Activated gamma-delta T cell treated with Interleukin-2 at 50 U/mL for 16 hours (primary cell): ENCODE measurements around the gene PTCD1.
A peak's percentile ranks its signal among the peaks of the same experiment; 100 is the strongest.
"Not testable (repeated sequence)": the region's sequence is repeated elsewhere in the genome, so short reads cannot be mapped to it uniquely, and the experiment has no call there.

Experiments
- DNase-seq: peaks from one replicate; pipeline ENCODE4 v3.0.0-alpha.2; 2020

The PTCD1 gene

DNA sequence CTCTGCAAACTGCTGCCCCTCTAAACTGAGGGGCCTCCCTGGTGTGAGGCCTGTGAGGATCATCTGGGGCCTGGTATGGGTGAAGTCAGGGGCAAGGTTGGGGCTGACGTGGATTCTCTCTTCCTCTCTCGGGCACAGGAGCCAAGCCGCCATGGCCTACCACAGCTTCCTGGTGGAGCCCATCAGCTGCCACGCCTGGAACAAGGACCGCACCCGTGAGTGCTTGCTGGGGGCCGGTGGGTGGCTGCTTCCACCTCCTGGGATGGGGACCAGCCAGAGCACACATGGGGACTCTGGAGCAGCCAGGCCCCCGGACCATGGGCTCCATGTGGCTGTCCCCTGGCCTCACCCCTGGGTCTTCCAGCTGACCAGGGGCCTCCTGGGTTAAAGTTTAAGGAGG is 53.0 kb downstream of the PTCD1 start:
- DNase-seq = no peak

DNA sequence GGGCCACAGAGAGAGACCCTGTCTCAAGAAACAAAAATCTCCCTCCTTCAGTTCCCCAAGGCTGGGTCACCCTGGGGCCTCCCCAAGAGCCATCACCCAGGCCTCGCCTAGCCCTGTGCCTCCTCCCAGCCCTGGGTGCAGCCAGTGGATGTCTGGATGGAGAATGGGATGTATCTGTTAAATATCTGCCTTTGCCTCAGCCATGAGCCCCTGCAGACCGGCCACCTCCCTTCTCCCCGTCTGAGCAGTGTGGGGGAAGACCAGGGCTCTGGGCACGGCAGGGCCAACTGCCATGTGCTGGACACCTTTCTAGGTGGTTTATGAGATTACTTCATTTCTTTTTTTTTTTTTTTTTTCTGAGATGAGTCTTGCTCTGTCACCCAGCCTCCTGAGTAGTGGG is 54.1 kb downstream of the PTCD1 start:
- DNase-seq = no peak

DNA sequence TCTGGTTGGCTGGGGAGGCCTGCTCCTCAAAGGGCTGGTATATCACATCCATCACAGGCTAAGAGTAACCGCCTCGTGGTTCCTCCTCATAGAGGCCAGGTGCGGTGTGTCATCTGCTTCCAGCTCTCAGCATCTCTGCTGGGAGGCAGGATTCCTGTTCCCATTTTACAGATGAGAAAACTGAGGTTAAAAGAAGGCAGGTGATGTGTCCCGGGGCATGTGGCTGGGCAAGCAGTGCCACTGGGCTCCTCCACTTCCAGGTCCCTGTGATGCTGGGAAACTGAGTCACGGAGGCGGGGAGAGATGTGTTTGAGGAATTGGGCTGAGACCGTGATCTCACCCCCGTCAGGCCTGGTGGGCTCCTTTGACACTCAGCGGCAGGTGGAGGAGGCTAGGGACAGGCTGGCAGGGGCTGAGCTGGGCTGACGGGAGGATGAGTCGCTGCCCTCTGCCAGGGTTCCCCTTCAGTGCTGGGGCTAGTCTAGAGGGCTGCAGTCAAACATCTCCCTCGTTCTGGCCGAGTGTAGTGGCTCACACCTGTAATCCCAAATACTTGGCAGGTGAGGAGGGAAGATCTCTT is 54.7 kb downstream of the PTCD1 start:
- no peak for DNase-seq

DNA sequence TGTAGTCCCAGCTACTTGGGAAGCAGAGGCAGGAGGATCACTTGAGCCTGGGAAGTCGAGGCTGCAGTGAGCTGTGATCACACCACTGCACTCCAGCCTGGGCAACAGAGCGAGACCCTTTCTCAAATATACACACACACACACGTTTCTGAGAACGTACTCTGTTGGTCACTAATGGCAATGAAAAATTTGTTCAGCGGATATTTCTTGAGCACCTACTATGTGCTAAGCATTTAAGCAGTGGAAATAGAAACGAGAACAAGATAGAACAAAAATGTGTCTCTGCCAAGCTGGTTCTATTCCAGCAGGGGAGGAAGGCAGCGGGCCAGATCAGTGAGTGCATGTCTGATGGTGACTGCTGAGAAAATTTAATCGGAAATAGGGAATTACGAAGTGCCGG is 55.4 kb downstream of the PTCD1 start:
- no peak for DNase-seq

DNA sequence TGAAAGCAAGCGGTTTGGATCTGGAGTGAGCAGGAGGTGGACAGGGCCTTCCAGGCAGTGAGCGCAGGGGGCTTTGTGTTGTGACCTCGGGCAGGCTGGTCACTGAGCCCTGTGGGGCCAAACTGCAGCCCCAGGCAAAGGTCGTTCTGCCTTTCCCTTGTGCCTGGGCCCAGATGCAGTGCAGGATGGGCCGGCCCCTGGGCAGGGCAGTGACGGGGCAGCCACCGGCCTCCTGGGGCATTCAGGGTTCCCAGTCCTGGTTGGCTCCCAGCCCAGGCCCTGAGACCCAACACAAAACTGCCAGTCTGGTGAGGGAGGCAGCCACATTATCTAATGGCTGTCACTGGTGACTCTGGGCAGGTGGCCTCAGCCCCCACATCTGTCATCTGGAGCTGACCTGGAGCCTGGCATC is 56.9 kb downstream of the PTCD1 start:
- DNase-seq = no peak

DNA sequence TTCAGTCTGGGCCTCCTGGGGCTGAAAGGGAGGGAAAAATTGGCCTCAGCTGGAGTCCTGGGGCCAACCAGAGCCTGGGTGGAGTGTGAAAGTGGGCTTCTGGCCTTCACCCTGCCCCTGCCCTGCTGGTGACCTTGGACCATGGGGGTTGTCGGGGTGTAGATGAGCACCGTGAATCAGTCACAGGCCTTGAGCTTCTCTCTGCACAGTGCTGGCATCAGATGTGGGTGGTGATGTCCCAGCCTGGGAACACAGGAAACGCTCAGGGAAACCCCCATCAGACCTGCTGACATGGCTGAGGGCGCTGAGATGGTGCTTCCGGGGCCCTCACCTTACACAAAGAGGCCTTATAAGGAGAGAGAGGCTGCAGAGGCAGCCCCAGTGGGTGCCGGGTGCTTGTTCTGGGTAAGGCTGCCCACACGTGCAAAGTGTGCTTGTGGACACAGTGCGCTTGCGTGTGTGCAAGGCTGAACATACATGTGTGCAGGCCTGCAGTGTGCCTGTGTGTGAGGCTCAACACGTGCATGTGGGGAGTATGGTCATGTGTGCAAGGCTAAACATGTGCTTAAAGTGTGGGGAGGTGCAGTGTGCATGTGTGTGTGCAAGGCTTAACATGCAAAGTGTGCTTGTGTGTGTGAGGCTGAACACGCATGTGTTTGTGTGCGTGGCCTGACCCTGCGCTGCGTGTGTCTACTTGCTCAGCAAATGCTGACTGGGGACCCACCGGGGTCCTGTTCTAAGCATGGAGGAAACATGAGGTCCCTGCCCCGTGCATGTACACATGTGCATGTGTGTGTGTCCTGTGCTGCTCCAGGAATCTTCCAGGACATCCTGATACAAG is 57.6 kb downstream of the PTCD1 start:
- peak; percentile 88 for DNase-seq

DNA sequence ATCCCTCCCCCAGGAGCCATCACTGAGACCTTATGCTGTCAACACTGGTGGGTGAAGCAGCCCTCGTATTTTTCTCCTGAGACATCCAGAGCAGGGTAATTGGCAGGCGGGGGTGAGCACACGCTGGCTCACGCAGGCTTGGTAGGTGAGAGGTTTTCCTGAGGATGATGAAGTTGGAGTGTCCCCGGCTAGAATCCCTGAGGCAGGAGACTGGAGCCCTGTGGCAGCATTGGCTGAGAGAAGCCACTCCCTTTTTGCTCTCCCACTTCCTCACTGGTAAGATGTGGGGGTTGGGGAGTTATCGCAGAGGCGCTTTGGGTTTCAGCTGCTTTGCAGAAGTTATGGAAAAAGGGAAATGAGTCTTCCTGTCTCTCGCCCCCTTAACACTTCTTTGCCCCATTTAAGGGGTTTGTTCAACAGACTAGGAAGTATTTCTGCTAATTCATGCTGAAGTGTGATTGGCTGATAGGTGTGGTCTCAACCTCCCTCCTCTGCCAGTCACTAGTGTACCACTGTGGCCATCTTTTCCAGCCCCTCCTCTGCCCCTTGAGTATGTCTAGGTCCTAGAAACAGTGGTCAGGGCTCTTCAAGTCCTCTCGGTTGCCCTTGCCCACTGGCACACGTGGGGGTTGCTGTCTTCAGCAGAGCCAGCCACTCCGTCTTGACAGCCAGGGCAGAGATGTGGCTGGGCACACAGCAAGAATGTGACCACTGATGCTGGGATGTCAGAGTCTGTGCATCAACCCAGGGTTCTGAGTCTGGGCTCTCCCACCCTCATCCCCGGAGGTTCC is 58.4 kb downstream of the PTCD1 start:
- no peak for DNase-seq

DNA sequence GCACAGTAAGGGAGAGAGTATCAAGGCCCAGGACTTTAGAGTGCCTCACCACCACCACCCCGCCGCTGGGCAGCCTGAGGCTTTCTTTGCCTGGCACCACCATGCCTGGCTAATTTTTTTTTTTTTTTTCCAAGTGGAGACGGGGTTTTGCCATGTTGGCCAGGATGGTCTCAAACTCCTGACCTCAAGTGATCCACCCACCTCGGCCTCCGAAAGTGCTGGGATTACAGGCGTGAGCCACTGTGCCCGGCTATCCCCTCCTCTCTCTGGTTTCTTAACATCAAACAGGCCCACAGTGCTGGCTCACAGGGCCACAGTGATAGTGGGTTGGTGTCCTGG is 58.9 kb downstream of the PTCD1 start:
- DNase-seq = not testable (repeated sequence)

DNA sequence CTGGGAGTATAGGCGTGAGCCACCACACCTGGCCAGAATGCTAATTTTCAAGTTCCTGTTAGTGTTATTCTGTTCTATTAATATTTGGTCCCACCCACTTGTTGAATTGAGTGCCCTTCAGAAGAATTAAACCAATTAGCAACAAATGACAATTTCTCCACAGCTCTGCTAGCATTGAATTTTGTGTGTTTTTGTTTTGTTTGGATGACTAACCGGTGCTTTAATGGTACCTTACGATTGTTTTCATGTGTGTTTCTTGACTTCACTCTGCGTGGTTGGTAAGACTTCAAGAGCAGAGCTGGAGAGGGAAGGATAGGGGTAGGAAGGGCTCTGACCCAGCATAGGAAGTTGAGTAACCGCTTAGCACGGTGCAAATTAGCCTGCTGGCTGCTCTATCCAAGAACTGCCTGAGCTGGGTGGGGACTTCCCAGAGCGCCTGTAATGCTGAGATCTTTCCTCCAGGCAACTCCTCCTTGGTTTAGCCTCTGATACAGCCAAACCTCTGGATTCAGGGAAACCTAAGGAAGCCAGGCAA is 59.5 kb downstream of the PTCD1 start:
- peak; percentile 32 for DNase-seq

DNA sequence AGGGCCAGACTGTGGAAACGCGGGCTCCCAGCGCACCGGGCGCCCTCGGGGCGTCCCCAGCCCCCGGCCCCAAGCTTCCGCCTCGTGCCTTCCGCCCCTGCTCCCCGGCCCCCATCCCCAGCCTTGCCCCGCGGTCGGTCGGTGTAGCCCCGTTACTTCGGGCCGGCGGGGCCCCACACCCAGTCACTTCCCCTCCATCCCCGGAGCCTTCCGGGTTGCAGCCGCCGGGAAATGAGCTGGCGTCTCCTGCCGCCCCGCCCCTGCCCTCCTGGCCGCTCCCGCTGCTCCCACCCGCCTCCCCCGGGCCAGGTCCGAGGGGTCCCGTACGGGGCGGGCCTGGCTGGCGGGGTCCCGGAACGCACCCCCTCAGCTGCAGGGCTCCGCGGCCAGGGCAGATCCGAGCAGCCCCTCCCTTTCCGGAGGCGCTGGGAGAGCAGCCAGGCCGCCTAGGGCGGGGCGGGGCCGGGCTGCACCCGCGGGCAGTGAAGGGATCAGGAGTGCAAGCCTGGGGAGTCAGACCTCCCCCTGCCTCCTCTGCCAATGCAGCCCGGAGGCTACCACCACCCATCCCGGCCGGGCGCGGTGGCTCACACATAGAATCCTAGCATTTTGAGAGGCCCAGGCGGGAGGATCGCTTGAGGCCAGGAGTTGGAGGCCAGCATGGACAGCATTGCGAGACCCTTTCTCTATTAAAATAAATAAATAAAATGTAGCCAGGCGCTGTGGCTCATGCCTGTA is 63.4 kb downstream of the PTCD1 start:
- peak; percentile 56 for DNase-seq

DNA sequence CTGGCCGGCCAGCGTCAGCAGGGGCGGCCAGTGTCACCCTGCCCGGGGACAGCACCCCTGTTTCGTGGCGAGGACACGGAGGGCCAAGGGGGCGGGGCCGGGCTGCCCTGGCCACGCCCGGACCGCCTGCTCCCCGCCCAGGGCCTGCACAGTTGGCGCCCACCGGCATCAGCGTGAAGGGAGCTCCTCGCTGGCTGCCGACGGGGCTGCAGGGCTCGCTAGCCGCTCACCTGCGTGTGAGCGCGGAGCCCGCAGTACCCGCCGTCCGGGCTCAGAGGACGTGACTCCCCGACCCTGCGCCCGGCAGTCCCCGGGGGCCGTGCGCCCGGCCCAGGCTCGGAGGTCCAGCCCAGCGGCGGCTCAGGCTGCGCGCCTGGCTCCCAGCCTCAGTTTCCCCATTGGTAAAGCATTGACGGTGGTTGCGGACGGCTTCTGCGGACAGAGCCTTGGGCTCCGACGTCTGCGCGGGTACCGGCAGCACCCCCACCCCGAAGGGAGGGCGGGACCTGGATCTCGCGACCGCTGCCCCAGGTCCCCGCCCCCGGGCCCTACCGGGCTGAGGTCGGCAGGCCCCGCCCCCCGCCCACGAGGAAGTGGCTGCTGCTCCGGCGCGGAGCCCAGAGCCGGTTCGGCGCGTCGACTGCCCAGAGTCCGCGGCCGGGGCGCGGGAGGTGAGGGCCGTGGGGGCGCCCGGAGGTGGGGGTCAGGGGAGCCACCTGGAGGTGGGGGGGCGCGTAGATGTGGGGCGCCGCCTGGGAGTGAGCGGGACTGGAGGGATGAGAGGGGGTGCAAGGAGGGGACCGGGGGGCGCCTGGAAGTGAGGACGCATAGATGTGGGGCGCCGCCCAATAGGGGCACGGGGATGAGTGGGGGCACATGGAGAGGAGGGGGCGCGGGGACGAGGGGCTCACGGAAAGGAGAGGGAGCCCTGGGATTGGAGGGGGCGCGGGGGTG is 64.2 kb downstream of the PTCD1 start, which contains the start of gene ARPC1B:
Gene ARPC1B, plus strand, starts transcription at position 620 of the 954 bp plus-strand sequence. CDS start 10,985 bp downstream, outside the sequence.
- peak; percentile 81 for DNase-seq

DNA sequence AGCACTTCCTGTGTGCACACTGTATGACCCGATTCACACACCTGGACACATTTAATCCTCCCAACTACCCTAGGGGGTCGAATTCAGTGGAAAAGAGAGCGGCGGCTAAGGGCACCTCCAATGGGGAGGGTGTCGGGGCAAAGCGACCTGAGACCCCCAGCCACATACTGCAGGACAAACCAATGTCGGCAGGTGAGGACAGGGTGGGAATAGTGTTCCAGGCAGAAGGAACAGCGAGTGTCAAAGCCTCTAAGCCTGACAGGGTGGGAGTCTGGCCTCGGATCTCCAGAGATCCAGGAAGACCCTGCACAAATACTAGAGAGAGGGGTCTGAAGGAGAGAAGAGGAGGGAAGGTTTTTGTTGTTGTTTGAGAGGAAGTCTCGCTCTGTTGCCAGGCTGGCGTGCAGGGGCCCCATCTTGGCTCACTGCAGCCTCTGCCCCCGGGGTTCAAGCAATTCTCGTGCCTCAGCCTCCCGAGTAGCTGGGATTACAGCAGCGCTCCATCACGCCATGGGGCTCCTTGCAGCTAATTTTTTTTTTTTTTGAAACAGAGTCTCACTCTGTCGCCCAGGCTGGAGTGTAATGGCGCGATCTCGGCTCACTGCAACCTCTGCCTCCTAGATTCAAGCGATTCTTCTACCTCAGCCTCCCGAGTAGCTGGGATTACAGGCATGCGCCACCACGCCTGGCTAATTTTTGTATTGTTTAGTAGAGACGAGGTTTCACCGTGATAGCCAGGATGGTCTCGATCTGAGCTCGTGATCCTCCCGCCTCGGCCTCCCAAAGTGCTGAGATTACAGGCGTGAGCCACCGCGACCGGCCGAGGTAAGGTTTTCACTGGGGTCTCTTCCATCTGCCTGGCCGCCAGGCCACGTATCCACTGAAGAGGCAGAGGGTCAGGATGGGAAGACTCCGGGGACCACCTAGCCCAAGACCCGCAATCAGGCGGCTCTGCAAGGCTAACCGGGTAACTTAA is 65.2 kb downstream of the PTCD1 start:
- DNase-seq = no peak

DNA sequence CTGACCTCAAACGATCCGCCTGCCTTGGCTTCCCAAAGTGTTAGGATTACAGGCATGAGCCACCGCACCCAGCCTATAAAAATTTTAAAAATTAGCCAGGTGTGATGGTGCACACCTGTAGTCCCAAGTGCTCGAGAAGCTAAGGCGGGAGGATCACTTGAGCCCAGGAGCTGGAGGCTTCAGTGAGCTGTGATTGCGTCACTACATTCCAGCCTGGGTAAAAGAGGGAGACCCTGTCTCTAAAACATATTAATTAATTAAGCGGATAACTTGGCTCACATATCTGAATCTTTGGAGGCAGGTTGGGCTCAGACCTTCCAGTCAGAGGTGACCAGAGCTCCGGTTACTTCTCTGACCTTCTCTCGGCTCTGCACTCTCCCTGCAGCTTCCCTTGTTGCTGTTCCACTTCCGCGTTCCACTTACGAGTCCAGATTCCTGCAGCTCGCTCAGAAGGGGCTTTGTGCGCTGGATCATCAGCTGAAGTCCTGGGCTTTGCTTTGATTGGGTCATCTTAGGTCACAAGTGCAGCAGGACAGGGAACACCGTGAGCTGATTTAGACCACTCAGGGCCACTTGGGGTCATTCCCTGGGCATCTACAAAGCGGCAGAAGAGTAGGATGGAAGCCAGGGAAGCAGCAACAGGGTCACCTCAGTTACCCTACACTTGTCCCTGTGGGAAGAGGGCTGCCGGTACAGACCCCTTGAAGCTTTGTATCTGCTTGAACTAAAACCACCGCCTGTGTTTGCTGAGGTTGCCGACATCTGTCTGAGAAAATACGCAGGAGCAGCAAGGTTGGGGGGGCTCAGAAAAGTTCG is 66.1 kb downstream of the PTCD1 start:
- DNase-seq = no peak

DNA sequence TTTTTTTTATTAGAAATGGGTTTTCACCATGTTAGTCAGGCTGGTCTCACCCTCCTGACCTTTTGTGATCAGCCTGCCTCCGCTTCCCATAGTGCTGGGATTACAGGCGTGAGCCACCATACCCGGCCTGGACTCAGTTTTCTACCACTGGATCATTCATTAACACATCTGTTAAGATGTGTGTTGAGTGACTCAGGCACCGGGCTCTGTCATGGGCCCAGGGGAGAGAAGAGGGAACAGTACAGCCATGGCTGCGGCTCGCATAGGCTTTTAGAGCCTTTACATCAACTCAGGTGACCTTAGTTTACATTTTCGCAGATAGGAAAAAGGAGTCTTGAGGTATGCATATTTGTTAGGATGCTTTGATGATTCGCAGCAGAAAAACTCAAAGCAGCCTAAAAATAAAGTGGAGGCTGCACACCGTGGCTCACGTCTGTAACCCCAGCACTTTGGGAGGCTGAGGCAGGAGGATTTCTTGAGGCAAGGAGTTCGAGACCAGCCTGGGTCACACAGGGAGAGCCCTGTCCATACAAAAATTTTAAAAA is 67.2 kb downstream of the PTCD1 start:
- no peak for DNase-seq

DNA sequence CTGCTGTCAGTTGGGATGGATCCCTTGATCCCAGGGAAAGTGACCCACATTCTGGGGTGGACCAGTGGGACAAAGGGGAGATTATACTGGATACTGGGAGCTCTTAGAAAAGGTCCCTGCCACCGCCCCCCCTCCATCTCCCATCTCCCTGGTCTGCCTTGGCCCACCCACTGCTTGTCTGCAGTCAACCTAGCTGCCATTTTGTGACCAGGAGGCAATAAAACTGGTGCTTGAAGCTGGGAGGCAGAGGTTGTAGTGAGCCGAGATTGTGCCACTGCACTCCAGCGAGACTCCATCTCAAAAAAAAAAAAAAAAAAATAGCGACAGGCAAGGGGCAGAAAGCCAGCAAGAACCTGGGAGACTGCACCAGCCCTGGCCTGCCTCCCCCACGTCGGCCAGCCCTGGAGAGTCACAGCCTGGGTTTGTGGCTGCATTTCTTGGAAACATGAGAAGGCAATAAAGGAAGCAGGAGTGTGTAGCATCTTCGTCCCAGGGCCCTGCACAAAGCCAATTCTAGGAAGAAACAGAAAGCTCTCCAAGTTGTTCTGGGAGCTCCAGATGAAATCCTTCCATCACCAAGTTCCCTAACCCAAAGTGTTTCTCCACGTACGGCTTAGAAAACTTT is 68.7 kb downstream of the PTCD1 start:
- no peak for DNase-seq

DNA sequence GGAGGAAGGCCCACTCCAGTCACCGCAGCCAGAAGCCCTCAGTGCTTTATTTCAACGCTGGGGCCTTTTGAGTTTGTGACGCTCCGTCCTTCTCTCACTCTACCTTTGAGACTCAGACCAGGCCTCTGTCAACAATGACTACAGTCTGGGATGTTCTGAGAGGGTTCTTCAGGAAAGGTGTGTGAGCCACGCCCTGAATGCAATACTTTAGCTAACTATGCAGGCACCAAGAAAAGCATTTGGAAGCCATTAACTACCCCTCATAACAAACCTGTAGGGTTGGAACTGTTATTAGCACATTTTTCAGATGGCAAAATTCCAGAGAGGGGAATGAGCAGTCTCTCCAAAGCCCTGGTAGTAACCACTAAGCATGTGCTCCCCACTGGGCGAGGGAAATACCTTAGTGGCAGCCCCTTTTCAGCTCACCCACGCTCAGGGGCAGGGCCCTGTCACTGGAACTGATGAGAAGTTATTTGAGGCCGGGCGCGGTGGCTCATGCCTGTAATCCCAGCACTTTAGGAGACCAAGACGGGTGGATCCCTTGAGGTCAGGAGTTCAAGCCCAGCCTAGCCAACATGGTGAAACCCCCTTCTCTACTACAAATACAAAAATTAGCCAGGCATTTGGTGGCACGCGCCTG is 69.7 kb downstream of the PTCD1 start:
- no peak for DNase-seq
